CD14-positive monocyte (primary cell): ENCODE results near the gene ERGIC1. TPM values are rescaled to one million over a fixed set of nuclear protein-coding genes. Genes with fewer than 3 reads are reported as not detected.

ENCODE experiments used
- DNase-seq, 3 donors: peaks; one replicate each; pipeline ENCODE4 v3.0.0-alpha.2; 2011 to 2022
- H2AFZ ChIP-seq: 2 replicates; pipeline ENCODE4 v1.6.0; 2012; ENCODE audit warnings: mild to moderate bottlenecking, low read depth, low read length, inconsistent platforms; ENCODE audit not compliant: insufficient read depth, poor library complexity, severe bottlenecking
- H3K27ac ChIP-seq, 2 donors: 1 replicate in 1 of 2; 2 replicates in 1 of 2; pipeline ENCODE4 v1.5.1; 2012 to 2013; ENCODE audit warnings: low read length in 2 of 2, control low read depth in 1 of 2, inconsistent platforms in 1 of 2, low read depth in 1 of 2, mild to moderate bottlenecking in 1 of 2
- H3K27me3 ChIP-seq, 2 donors: one replicate each; pipeline versions ENCODE4 v1.6.0 to v1.6.1; 2011 to 2013; ENCODE audit warnings: low read length in 2 of 2; ENCODE audit not compliant: control insufficient read depth in 2 of 2, insufficient read depth in 2 of 2
- H3K36me3 ChIP-seq, 2 donors: replicated peaks in 1 of 2; 1 replicate in 1 of 2; 2 replicates in 1 of 2; pipeline versions ENCODE4 v1.5.1 to v1.6.1; 2012 to 2013; ENCODE audit warnings: low read length in 2 of 2, control low read depth in 1 of 2, inconsistent platforms in 1 of 2, mild to moderate bottlenecking in 1 of 2; ENCODE audit not compliant: insufficient read depth in 2 of 2, control insufficient read depth in 1 of 2
- H3K4me1 ChIP-seq, 2 donors: 1 replicate in 1 of 2; 2 replicates in 1 of 2; pipeline versions ENCODE4 v1.5.1 to v1.6.1; 2012 to 2013; ENCODE audit warnings: low read length in 2 of 2, control low read depth in 1 of 2, inconsistent platforms in 1 of 2, mild to moderate bottlenecking in 1 of 2, moderate library complexity in 1 of 2; ENCODE audit not compliant: insufficient read depth in 2 of 2, control insufficient read depth in 1 of 2
- H3K4me2 ChIP-seq: replicated peaks from 2 replicates; pipeline ENCODE3; 2012; ENCODE audit warnings: low read length, moderate library complexity, mild to moderate bottlenecking; ENCODE audit not compliant: poor library complexity, severe bottlenecking; ENCODE audit errors: extremely low read depth
- H3K4me3 ChIP-seq, 3 experiments: fragments of 200-600 bp in 1 of 3; sonication (generic) in 1 of 3; replicated peaks in 1 of 3; 1 replicate in 2 of 3; 2 replicates in 1 of 3; pipeline ENCODE4 v1.5.1; 2011 to 2013; ENCODE audit warnings: low read length in 3 of 3, mild to moderate bottlenecking in 3 of 3, control low read depth in 2 of 3, low read depth in 2 of 3, inconsistent platforms in 1 of 3, moderate library complexity in 1 of 3
- H3K79me2 ChIP-seq: 2 replicates; pipeline ENCODE4 v1.6.0; 2012; ENCODE audit warnings: mild to moderate bottlenecking, control low read depth, inconsistent platforms, low read length, moderate library complexity; ENCODE audit not compliant: insufficient read depth
- H3K9ac ChIP-seq: 2 replicates; pipeline ENCODE4 v1.6.0; 2017; ENCODE audit warnings: low read length, mild to moderate bottlenecking; ENCODE audit not compliant: insufficient read depth, poor library complexity, severe bottlenecking
- H3K9me3 ChIP-seq, 2 donors: replicated peaks in 1 of 2; 1 replicate in 1 of 2; 2 replicates in 1 of 2; pipeline versions ENCODE4 v1.5.1 to v1.6.1; 2012 to 2013; ENCODE audit warnings: low read length in 2 of 2, control low read depth in 1 of 2; ENCODE audit not compliant: control insufficient read depth in 1 of 2, insufficient read depth in 1 of 2
- H4K20me1 ChIP-seq: 2 replicates; pipeline ENCODE4 v1.6.0; 2012; ENCODE audit warnings: mild to moderate bottlenecking, low read length, control low read depth, moderate library complexity; ENCODE audit not compliant: insufficient read depth
- H3K27ac Mint-ChIP-seq, 7 donors: one replicate each; pipeline ENCODE4 v1.8.0; 2020; ENCODE audit warnings: mild to moderate bottlenecking in 7 of 7, mixed read lengths in 7 of 7, moderate library complexity in 6 of 7, inconsistent platforms in 2 of 7
- H3K27me3 Mint-ChIP-seq, 3 donors: one replicate each; pipeline ENCODE4 v1.8.0; 2021 to 2022; ENCODE audit warnings: low read depth in 3 of 3, mild to moderate bottlenecking in 3 of 3, mixed read lengths in 3 of 3, moderate library complexity in 3 of 3, inconsistent platforms in 1 of 3
- H3K36me3 Mint-ChIP-seq, 2 donors: one replicate each; pipeline ENCODE4 v1.8.0; 2020; ENCODE audit warnings: mixed read lengths in 2 of 2, inconsistent platforms in 1 of 2, mild to moderate bottlenecking in 1 of 2
- H3K4me1 Mint-ChIP-seq: one replicate; pipeline ENCODE4 v1.8.0; 2020; ENCODE audit warnings: mild to moderate bottlenecking, mixed read lengths
- H3K4me3 Mint-ChIP-seq, 2 donors: one replicate each; pipeline ENCODE4 v1.8.0; 2020; ENCODE audit warnings: mild to moderate bottlenecking in 2 of 2, mixed read lengths in 2 of 2, moderate library complexity in 1 of 2
- H3K9me3 Mint-ChIP-seq, 7 donors: one replicate each; pipeline ENCODE4 v1.8.0; 2020 to 2022; ENCODE audit warnings: mixed read lengths in 7 of 7, mild to moderate bottlenecking in 6 of 7, moderate library complexity in 6 of 7, inconsistent platforms in 2 of 7
- CTCF ChIP-seq: fragments of 200-600 bp; IDR thresholded peaks from one replicate; pipeline ENCODE4 v1.8.0; 2022; ENCODE audit warnings: antibody characterized with exemption, mild to moderate bottlenecking
- WGBS: methylation state at CpG from one replicate; pipeline ENCODE4 v1.1.5; 2013; ENCODE audit warnings: missing lambda C conversion rate; ENCODE audit not compliant: insufficient coverage; 5-methylcytosine and 5-hydroxymethylcytosine counted together
- intact Hi-C, 2 donors: fragments of 100-400 bp; cut with micrococcal nuclease; formaldehyde crosslinking; loops; one replicate each; pipeline versions ENCODE4 v1.15.0 to v1.15.1; 2023
- polyA plus RNA-seq, 3 donors: library from polyadenylated mRNA; depleted of rRNA in 1 of 3; unstranded in 2 of 3; stranded (reverse) in 1 of 3; fragments of 300-500 nt in 2 of 3; fragments of >200 nt in 1 of 3; fragmentation: Illumina TruSeq in 2 of 3; gene quantifications; 1 replicate in 2 of 3; 2 replicates in 1 of 3; pipeline ENCODE4 v1.2.3, GENCODE V29; 2012 to 2021

The ERGIC1 gene
- polyA plus RNA-seq, 3 donors, result 28.3 to 76.2 (median 34.1) TPM

- H3K9me3 ChIP-seq, result no peaks in the 10 kb centered on the region
- H3K4me1 ChIP-seq, result peaks cover 51 to 73% of the 10 kb centered on the region in 2 donors
- peak overlapping the region in 2 of 3 experiments; percentile 36 to 84 for H3K4me3 ChIP-seq
- intact Hi-C loops, result loop anchor here (5.0 to 10.0 kb wide), 3 partner anchors 36 to 119 kb away; partner anchors contain the start of gene DUSP1 (in 1 of the 2)
- peaks cover 23% of the 10 kb centered on the region for H3K79me2 ChIP-seq
- no peak overlapping the region for H2AFZ ChIP-seq
- peak overlapping the region; percentile 53 to 91 for H3K27ac ChIP-seq
- Mint-ChIP-seq H3K27me3 (peaks cover 0 to 2% (median 1%) of the 10 kb centered on the region in 3 donors), H3K9me3 (no peaks in the 10 kb centered on the region), H3K4me1 (peaks cover 62% of the 10 kb centered on the region), H3K36me3 (peaks cover 11 to 20% of the 10 kb centered on the region in 2 donors), H3K27ac (peak overlapping the region; percentile 84 to 96 (median 94)), H3K4me3 (peak overlapping the region; percentile 21 to 91)
- DNase-seq, result no peak
- peak overlapping the region; percentile 79 for H3K4me2 ChIP-seq
- no peaks in the 10 kb centered on the region for H3K36me3 ChIP-seq
- no peaks in the 10 kb centered on the region for H4K20me1 ChIP-seq
- 89% methylated on average over 5 of the region's 6 CpGs for WGBS
- H3K9ac ChIP-seq, result peak overlapping the region; percentile 90
- no peaks in the 10 kb centered on the region for H3K27me3 ChIP-seq
- TF ChIP-seq CTCF, result no peak
Measured at GRCh38 chr5:172833372-172833685, 722 bp upstream of the ERGIC1 start.

GRCh38 chr5:172834415-172835289 is 601 bp downstream of the ERGIC1 start:
- H3K36me3 ChIP-seq, result no peaks in the 10 kb centered on the region
- Mint-ChIP-seq H3K27ac (peak overlapping the region; percentile 57 to 93 (median 90)), H3K27me3 (peaks cover 0 to 2% (median 1%) of the 10 kb centered on the region in 3 donors), H3K4me3 (peak overlapping the region; percentile 85 to 91), H3K9me3 (no peaks in the 10 kb centered on the region), H3K36me3 (peaks cover 11 to 24% of the 10 kb centered on the region in 2 donors), H3K4me1 (peaks cover 62% of the 10 kb centered on the region)
- peak overlapping the region; percentile 69 to 84 (median 75) for H3K4me3 ChIP-seq
- 1% methylated on average over 27 of the region's 32 CpGs for WGBS
- no peak overlapping the region for H2AFZ ChIP-seq
- peaks cover 23% of the 10 kb centered on the region for H3K79me2 ChIP-seq
- H3K9me3 ChIP-seq, result no peaks in the 10 kb centered on the region
- peak overlapping the region; percentile 36 to 91 for H3K27ac ChIP-seq
- intact Hi-C loops, result loop anchor here (2.0 to 10.0 kb wide), 5 partner anchors 37 to 120 kb away; partner anchors contain the start of gene DUSP1 (in 1 of the 2)
- no peaks in the 10 kb centered on the region for H3K27me3 ChIP-seq
- H3K4me1 ChIP-seq, result peaks cover 51 to 74% of the 10 kb centered on the region in 2 donors
- no peak for TF ChIP-seq CTCF
- peak in 1 of 3 donors; percentile 42 for DNase-seq
- H3K4me2 ChIP-seq, result peak overlapping the region; percentile 79
- H3K9ac ChIP-seq, result peak overlapping the region; percentile 90
- no peaks in the 10 kb centered on the region for H4K20me1 ChIP-seq
